Thymus (tissue), 11 donors: ENCODE data around the gene IGLL5. TPM values are rescaled to one million over a fixed set of nuclear protein-coding genes. Genes with fewer than 3 reads are reported as not detected.

Experiments
- DNase-seq, 9 donors: peaks; one replicate each; pipeline ENCODE4 v3.0.0-alpha.2; 2013; ENCODE audit warnings: low spot score in 9 of 9, low read depth in 6 of 9, missing footprints in 1 of 9
- H3K27ac ChIP-seq, 2 donors: one replicate each; pipeline ENCODE4 v1.5.1; 2013; ENCODE audit warnings: control low read depth in 1 of 2, low read depth in 1 of 2, low read length in 1 of 2, mild to moderate bottlenecking in 1 of 2, moderate library complexity in 1 of 2
- H3K27me3 ChIP-seq, 2 donors: one replicate each; pipeline ENCODE4 v1.5.1; 2013; ENCODE audit warnings: low read length in 1 of 2; ENCODE audit not compliant: control insufficient read depth in 2 of 2, insufficient read depth in 1 of 2
- H3K36me3 ChIP-seq, 2 donors: one replicate each; pipeline ENCODE4 v1.5.1; 2013; ENCODE audit warnings: low read length in 1 of 2, mild to moderate bottlenecking in 1 of 2, moderate library complexity in 1 of 2; ENCODE audit not compliant: control insufficient read depth in 2 of 2, insufficient read depth in 2 of 2
- H3K4me1 ChIP-seq, 2 donors: one replicate each; pipeline ENCODE4 v1.5.1; 2013; ENCODE audit warnings: low read length in 2 of 2; ENCODE audit not compliant: control insufficient read depth in 2 of 2, insufficient read depth in 2 of 2
- H3K4me3 ChIP-seq, 2 donors: one replicate each; pipeline ENCODE4 v1.5.1; 2013; ENCODE audit warnings: low read length in 2 of 2, control low read depth in 1 of 2, mild to moderate bottlenecking in 1 of 2
- H3K9me3 ChIP-seq, 2 donors: one replicate each; pipeline ENCODE4 v1.5.1; 2013; ENCODE audit warnings: low read length in 1 of 2, mild to moderate bottlenecking in 1 of 2; ENCODE audit not compliant: control insufficient read depth in 2 of 2, insufficient read depth in 1 of 2
- WGBS: extraction: QIAGEN DNeasy Blood & Tissue Kit; methylation state at CpG from one replicate; pipeline ENCODE4 v1.1.7; 2013; 5-methylcytosine and 5-hydroxymethylcytosine counted together
- polyA plus RNA-seq: library from polyadenylated mRNA; stranded (reverse); fragments of 200-250 nt; gene quantifications from one replicate; pipeline ENCODE4 v1.2.3, GENCODE V29; 2013
- total RNA-seq: library from RNA; stranded (reverse); fragments of 120-200 nt; gene quantifications from one replicate; pipeline ENCODE4 v1.2.4, GENCODE V29; 2013
- donor health status: healthy.

Gene IGLL5
- total and polyA plus RNA-seq, 2 donors: 2.3 to 29.9 TPM

GRCh38 chr22:22936180-22936914 is 48.7 kb downstream of the IGLL5 start:
- Histone ChIP-seq H3K4me1 (peaks cover 0 to 9% of the 10 kb centered on the region in 2 donors), H3K27ac (no peak overlapping the region), H3K27me3 (peaks cover 0 to under 1% of the 10 kb centered on the region in 2 donors), H3K4me3 (no peak overlapping the region), H3K9me3 (no peaks in the 10 kb centered on the region), H3K36me3 (no peaks in the 10 kb centered on the region)
- 96% methylated on average over 15 of the region's 15 CpGs for WGBS
- DNase-seq: no peak

DNA sequence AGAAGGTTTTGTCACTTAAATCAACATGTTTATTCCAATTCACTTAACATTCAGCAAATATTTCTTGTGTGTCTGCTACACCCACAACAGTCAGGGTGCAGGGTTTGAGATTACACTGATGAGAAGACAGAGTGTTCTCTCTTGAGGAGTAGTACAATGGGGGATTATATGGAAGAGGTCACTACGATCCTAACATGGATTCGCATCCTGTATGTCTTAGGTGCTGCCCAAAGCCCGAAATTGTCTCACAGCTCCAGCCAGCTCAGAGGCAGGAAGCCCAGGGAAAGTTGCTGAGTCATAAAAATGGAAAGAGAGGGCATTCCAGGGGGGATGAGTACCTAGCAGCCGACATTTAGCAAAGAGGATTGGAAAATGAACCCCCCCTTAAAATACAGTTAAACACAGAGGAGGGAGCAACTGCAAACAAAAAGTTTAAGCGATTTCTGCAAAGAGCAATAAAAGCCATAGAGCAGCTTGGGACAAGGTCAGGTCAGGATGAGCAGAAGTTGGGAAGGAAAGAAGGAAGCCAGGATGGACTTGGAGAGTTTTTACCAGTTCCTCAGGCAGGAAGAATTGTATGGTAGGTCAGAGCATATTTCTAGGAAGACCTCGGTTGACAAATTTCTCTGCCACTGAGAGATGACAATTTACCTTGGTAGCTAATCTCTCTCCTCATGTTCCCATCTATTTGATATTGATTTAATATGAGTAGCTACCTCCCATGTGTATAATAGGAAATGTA is 49.5 kb downstream of the IGLL5 start:
- no peak for DNase-seq
- H3K27ac ChIP-seq: no peak overlapping the region
- H3K36me3 ChIP-seq: no peaks in the 10 kb centered on the region
- WGBS: 96% methylated on average over 6 of the region's 6 CpGs
- H3K9me3 ChIP-seq: no peaks in the 10 kb centered on the region
- peaks cover 0 to 2% of the 10 kb centered on the region in 2 donors for H3K27me3 ChIP-seq
- H3K4me1 ChIP-seq: peaks cover 0 to 9% of the 10 kb centered on the region in 2 donors
- H3K4me3 ChIP-seq: no peak overlapping the region

- WGBS: 95% methylated on average over 3 of the region's 3 CpGs
- Histone ChIP-seq H3K9me3 (no peaks in the 10 kb centered on the region), H3K36me3 (no peaks in the 10 kb centered on the region), H3K4me1 (peaks cover 0 to 16% of the 10 kb centered on the region in 2 donors), H3K27ac (no peak overlapping the region), H3K4me3 (no peak overlapping the region), H3K27me3 (peaks cover 0 to 2% of the 10 kb centered on the region in 2 donors)
- no peak for DNase-seq
Measured at GRCh38 chr22:22937894-22938480, 50.4 kb downstream of the IGLL5 start.

GRCh38 chr22:22938672-22939587 is 51.3 kb downstream of the IGLL5 start:
- Histone ChIP-seq H3K4me1 (peaks cover 0 to 17% of the 10 kb centered on the region in 2 donors), H3K27me3 (peaks cover 0 to 2% of the 10 kb centered on the region in 2 donors), H3K9me3 (no peaks in the 10 kb centered on the region), H3K27ac (no peak overlapping the region), H3K36me3 (no peaks in the 10 kb centered on the region), H3K4me3 (no peak overlapping the region)
- DNase-seq: no peak
- WGBS: 91% methylated on average over 8 of the region's 8 CpGs

DNA sequence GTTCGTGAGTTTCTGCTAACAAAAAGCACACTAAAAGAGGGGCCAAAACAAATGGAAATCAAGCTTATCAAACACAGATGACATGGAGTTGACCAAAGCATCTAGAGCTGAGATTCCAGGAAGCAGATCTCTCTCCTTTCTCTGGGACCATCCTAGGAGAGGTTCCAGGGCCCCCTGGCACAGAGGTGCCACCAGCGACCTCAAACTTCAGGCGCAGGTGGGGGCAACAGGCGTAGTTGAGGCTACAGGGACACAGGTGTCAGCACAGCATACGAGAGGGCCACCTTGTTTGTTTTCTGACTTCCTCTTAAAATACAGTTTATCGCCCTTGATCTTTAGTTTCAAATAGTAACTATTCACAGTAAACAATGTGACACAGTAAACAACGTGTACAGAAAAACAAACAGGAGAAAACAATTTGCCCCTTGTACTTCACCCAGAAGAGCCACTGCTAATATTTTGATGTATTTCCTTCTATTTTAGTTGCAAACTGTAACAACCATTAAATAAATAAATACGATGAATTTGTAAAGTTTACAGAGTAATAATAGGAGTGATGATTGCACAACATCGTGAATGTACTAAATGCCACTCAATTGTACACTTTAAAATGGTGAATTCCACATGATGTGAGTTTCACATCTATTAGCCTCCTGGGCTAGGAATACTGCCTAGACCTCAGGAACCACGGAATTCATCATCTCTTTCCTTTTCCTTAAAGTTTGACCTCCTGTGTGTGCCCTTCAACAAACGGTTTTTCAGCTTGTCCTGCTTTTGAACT is 52.2 kb downstream of the IGLL5 start:
- WGBS: 82% methylated on average over 11 of the region's 11 CpGs
- no peak overlapping the region for H3K4me3 ChIP-seq
- no peak overlapping the region for H3K27ac ChIP-seq
- peaks cover 0 to 2% of the 10 kb centered on the region in 2 donors for H3K27me3 ChIP-seq
- H3K36me3 ChIP-seq: no peaks in the 10 kb centered on the region
- peak in 2 of 9 donors; percentile 13 to 35 for DNase-seq
- peaks cover 0 to 17% of the 10 kb centered on the region in 2 donors for H3K4me1 ChIP-seq
- no peaks in the 10 kb centered on the region for H3K9me3 ChIP-seq

- peaks cover 0 to 14% of the 10 kb centered on the region in 2 donors for H3K4me1 ChIP-seq
- WGBS: 95% methylated on average over 6 of the region's 6 CpGs
- H3K9me3 ChIP-seq: no peaks in the 10 kb centered on the region
- no peak overlapping the region for H3K4me3 ChIP-seq
- peaks cover 0 to 2% of the 10 kb centered on the region in 2 donors for H3K27me3 ChIP-seq
- no peak overlapping the region for H3K27ac ChIP-seq
- DNase-seq: no peak
- no peaks in the 10 kb centered on the region for H3K36me3 ChIP-seq
Measured at GRCh38 chr22:22940961-22941605, 53.5 kb downstream of the IGLL5 start.

DNA sequence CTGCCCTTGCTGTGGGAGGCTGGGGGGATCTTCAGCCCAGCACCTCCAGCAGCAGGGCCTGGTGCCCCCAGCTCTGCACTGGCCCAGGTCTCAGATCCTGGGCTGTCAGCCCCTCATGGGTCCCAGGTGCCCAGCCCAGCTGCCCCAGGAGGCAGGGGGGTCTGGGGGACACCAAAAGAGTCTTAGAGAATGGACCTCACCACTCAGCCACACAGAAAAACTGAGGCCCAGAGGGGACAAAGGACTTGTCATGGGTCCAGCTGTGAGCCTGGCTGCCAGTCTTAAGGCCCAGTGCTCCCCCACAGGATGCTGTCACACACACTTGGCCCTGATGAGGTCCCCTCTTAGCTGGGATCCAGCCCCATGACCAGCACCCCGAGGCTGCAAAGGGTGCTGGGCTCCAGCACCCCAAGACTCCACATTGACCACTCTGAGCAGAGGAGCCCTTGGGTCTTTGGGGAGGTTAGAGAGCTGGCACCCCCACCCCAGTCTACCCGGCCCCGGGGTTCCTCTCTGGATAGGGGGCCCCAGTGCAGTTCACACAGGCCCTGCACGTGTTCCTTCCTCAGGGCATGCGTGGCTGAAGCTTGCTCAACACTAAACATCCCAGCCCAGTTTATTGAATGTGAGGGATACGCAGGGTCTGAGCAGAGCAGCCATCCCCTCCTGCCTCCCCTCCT is 54.4 kb downstream of the IGLL5 start:
- Histone ChIP-seq H3K27ac (no peak overlapping the region), H3K9me3 (no peaks in the 10 kb centered on the region), H3K27me3 (peaks cover 0 to 2% of the 10 kb centered on the region in 2 donors), H3K36me3 (no peaks in the 10 kb centered on the region), H3K4me3 (no peak overlapping the region), H3K4me1 (peaks cover 0 to 13% of the 10 kb centered on the region in 2 donors)
- 97% methylated on average over 6 of the region's 6 CpGs for WGBS
- no peak for DNase-seq
